CMK (cell line): ENCODE results near the gene MYT1.

Experiments
- DNase-seq: peaks from one replicate; pipeline ENCODE4 v3.0.0-alpha.2; 2010; ENCODE audit warnings: low read depth

Gene MYT1

GRCh38 chr20:64219202-64219601 is 55.0 kb downstream of the MYT1 start:
- no peak for DNase-seq

- no peak for DNase-seq
Observed at GRCh38 chr20:64219730-64220129, 55.5 kb downstream of the MYT1 start.

- DNase-seq, result no peak
Observed at GRCh38 chr20:64220420-64220819, 56.2 kb downstream of the MYT1 start.

GRCh38 chr20:64220891-64221527 is 56.8 kb downstream of the MYT1 start:
- DNase-seq, result no peak

- DNase-seq, result no peak
Observed at GRCh38 chr20:64222291-64222735, 58.1 kb downstream of the MYT1 start.

- no peak for DNase-seq
Observed at GRCh38 chr20:64222851-64223525, 58.7 kb downstream of the MYT1 start.

- DNase-seq, result no peak
Observed at GRCh38 chr20:64223526-64224067, 59.3 kb downstream of the MYT1 start.

GRCh38 chr20:64224351-64225170 is 60.3 kb downstream of the MYT1 start:
- no peak for DNase-seq

- DNase-seq, result no peak
Observed at GRCh38 chr20:64225171-64225595, 60.9 kb downstream of the MYT1 start.

- DNase-seq, result no peak
Observed at GRCh38 chr20:64225828-64226598, 61.8 kb downstream of the MYT1 start.

GRCh38 chr20:64226686-64227580 is 62.7 kb downstream of the MYT1 start:
- DNase-seq, result no peak

GRCh38 chr20:64228086-64228653 is 63.9 kb downstream of the MYT1 start:
- DNase-seq, result no peak

GRCh38 chr20:64228751-64229506 is 64.7 kb downstream of the MYT1 start:
- no peak for DNase-seq

GRCh38 chr20:64229507-64230061 is 65.3 kb downstream of the MYT1 start:
- DNase-seq, result no peak

GRCh38 chr20:64230461-64231145 is 66.4 kb downstream of the MYT1 start:
- DNase-seq, result no peak

- DNase-seq, result no peak
Observed at GRCh38 chr20:64231621-64232550, 67.6 kb downstream of the MYT1 start.

GRCh38 chr20:64232794-64233193 is 68.5 kb downstream of the MYT1 start:
- DNase-seq, result no peak

GRCh38 chr20:64233725-64234124 is 69.5 kb downstream of the MYT1 start:
- DNase-seq, result no peak
